GM18502 (cell line): ENCODE measurements around the gene FLT1.

Experiments used
- ATAC-seq: cut with Tn5 transposase; IDR thresholded peaks from one replicate; pipeline ENCODE4 v1.9.1; 2021; ENCODE audit warnings: mild to moderate bottlenecking; ENCODE audit not compliant: unreplicated experiment, poor library complexity

Gene FLT1

DNA sequence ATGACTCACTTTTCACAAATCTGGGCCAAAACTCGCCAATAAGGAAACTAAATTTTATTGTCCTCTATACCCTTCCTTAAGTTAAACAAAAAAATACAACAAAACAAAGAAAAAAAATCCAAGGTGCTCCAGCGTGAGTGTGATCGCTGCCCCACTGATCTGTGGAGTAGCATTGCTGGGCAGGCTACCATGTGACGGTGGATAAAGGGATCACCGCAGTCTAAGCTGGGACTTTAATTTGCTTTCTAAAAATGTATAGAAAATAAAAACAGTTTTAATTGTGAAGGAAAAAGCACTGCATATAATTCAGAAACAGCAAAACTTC is 92.9 kb downstream of the FLT1 start:
- ATAC-seq: no peak

DNA sequence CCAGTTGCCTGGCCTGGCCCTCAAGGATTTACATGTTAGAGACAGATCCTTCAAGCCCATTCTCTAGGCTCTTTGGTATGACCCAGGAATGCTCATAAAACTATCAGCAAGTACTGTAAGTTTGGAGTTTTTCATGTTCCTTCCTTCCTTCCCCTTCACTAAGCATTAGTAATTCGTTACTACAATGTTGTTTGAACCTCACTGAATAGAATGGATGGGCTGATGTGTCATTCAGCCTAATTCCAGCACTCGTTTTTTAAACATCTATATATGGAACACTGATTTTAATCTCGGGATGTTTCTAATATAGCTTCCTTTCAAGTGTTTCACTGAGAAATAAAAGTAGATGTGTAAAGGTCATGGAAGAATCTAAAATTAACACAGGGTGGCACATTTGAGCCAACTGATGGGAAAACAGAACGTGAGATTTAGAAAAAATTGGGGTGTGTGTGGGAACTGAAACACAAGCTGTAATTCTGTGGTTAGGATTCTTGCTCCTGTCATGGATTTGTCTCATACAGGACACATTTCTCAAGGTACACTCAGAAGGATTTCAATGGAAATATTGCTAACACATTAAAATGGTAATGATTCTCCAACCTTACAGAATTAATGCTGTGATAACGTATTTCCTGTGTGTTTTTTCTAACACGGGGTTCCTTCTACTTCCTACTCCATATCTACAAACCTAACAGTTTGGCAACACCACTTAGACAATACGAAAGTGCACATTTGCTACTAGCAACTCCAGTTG is 93.4 kb downstream of the FLT1 start:
- no peak for ATAC-seq

DNA sequence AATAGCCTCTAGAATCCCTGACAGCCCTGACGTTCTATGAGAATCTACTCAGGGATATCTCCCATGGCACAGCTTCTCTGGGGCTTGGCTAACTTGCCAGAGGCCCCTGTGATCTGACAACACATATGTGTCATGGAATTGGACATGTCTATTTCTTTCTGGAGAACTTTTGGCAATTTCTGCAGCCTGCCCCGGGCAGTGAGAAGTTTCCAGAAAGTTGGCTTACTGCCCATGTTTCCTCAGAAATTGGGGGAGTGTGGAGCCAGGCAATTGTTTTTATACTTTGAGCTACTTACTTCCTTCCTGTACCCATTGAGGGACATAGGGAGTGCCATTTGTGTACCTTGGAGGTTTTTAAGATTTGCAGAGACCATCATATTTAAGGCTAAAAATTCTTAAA is 98.9 kb downstream of the FLT1 start:
- ATAC-seq: no peak

DNA sequence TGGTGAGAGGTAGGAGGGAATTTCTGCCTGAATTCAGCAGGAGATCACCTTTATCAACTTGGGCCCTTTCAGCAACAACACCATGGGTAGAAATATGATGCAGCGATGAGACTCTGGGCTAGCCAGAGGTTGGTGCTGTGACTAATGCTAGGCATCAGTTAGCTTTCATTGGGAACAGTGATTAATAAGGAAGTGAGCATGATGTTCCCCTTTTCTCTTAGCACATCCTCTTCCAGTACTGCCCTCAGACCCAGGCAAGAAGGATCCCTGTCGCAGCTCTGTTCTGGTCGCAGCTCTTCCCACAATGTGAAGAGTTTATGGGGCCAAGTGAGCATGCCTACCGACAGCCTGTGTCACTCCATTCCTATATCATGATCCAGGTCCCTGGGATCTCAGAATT is 100.5 kb downstream of the FLT1 start:
- ATAC-seq: no peak

DNA sequence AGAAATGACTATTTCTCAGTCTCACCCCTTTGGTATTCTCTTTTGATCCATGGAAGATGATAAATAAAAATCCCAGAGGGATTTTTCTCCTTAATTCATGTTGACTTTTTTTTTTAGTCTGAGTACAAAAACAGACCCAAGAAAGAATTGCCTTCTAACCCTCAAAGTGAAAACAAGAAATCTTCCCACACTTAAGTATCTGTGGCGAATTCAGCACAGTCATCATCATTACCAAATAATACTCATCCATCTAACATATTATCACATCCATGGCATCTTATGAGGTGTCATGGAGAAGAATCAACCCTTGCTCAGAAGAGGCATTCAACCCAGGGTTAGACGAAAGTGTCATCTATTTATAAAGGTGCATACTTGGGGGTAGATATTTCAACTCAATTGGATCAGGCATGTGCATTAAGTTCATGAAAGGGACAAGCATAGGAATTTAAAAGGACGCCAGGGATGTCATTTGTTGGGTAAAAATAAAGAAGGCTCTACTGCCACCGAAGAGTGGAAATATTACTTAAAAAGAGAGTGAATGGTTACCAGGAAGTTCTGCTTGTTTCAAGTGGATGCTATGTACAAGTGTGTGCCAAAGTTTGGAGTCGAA is 101.9 kb downstream of the FLT1 start:
- no peak for ATAC-seq

DNA sequence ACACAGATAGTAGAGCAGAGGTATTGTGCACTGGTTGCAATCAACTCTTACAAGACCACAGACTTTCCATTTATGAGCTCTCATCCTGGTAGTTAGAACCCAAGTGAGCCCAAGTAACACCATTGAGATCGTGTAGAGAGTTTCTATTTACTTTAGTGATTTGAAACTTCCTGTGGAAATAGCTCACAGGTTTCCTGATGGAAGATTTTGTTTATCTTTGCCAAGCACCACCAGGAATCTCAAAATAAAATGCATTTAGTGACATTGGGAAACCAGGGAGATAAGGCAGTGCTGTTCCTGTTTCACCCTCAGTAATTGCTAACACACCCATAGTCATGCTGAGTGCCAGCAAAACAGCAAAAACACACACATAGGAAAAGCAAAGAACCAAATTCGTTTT is 102.5 kb downstream of the FLT1 start:
- no peak for ATAC-seq

DNA sequence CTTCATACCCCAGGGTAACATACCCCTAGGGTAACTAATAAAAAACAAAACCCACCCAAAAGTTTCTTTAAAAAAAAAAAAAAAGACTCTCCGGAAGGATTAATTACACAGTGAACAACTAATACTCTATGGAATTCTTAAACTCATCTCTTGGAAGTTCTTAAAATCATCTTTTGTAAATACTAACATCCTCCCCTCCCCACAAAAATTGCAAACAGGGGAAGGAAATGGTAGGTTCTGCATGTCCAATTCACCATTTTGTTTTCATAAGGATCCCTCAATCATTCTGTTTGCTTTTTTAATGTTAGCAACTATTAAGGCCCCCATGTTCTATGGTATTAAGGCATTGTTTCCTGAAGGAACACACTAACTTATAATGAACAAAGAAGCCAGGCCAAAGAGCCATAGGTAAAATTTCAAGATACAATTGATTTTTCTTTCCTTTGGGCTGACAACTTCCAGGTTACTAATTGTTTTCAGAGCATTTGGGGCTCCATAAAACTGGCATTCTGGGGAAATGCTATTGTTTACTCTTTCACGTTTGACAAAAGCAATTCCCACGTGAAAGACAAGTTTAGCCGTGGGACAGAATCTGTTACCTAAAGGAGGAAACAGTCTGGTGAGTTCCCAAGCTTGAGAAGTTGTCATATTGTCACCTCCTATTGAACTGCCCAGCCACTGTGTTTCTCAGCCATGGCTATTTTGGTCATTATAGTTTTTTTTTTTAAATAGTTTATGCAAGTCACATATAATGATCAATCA is 107.0 kb downstream of the FLT1 start:
- no peak for ATAC-seq

DNA sequence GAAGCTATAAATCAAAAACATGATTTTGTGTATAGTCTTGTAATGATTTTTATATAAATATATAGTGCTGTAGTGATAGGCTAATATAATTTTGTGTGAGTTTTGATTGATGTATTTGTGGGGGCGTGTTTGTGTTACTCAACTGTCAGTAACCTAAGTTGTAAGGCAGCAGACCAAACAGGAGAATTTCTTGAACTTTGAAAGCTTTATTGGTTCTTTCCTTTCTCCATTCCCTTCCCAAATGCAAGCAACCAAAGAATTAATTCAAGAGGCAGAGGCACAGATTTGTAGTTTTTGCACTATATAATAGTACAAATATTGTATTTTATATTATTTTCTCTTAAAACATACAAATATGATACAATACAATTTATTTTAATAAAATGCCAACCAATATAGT is 109.6 kb downstream of the FLT1 start:
- ATAC-seq: no peak

DNA sequence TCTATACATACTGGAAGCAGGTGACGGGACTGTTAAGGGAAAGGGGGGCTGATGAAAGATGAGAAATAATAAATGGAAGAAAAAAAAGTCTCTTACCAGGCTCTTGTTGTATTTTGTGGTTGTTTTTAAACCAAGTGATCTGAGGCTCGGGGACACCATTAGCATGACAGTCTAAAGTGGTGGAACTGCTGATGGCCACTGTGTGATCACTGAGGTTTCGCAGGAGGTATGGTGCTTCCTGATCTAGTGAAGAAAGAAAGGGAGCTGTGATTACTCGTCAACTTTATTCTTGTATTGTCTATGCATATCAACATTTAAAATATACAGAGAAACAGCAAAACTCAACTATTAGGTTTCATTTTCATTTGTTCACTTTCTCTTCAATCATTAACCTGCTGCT is 110.1 kb downstream of the FLT1 start:
- ATAC-seq: no peak

DNA sequence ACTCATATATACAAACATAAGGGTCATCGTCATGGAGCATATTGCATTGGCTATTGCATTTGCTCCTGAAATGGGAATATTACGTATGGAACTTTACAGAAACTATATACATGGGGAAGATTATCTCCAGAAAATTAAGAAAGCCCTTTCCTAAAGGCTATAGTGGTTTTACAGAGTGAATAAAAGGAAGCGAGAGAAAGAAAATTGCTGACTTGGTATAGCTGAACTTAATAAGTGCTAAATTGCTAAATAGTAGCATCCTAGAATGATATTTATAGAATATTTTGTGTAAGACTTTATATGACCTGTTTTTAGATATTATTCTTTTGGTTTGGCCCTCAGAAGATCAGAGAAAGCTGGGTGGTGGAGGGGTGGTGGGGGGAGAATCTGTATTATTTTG is 114.6 kb downstream of the FLT1 start:
- ATAC-seq: no peak

DNA sequence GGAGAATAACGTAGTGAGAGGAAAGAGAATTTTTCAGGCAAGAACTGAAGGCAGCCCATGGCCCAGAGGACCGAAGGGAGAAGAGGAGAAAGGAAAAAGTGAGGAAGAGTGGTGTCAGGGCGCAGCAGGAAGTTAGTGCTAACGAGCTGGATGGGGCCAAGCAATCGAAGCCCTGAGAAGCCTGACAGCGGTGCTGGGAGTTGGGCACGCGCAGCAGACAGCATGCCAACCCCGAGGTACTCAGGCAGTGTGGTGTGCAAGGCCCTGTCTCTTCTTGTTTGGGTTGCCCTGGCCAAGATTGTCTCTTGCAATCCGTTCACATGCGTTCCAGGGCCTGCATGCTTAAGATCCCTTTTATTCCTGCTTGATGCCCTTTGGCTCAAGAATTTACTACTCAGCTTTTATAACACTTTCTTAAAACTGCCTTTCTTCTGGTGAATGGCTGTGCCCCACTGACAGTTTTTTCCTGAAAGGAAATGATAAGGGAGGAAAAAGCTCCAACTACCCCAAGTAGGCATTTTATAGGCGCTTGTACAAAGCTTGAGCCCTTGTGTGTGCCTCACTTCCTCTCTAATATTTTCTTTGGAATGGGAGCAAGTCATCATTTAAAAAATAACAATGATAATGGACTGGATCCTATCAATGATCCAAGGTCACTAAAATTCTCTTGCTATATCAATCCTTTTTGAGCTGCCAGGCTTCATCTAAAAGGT is 115.4 kb downstream of the FLT1 start:
- no peak for ATAC-seq

DNA sequence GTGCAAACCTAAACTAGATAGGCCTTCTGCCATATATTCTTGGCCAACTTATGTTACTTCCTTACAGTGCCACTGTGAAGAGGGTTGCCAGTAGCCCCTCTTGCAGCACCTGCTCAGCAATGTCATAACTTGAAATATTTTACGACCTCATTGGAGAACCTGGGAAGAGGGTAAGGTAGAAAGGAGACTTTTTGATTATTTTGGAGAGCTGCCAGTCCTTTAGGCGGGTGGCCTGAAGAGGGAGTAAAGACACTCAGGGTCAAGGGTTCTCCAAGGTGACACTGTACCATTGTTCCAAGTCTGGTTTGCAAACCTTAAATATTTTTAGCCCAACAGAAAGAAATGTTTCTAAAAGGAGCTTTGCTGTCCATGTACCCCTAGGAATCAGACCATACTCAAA is 118.3 kb downstream of the FLT1 start:
- no peak for ATAC-seq

DNA sequence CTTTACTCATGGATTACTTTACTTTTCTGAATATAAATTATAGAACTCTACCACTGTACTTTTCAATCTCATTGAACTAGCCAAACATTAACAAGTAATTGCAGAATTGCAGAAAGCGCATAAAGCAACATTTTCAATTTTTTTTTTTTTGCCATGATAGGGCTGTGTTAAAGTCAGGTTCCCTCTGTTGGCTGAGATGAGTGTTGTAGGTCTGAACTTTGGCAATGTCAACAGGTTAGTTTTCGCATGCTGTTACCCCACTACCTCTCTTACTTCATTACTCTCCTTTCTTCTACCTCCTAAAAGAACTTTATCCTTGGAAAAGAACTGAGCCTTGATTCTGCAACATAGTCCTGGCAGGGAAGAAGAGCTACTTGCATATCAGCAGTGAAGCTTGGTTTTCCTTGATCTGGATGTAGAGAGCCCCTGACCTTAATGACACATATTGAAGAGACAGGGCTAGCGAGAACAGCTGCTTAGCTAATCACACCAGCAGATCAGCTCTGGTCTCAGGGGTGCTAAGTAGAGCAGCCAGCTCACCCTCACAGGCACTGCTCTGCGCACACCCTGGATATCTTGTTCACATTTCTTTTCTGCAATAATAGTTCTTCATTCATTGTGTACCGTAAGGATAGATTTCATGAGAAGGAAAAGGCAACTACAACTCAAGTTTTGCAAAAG is 119.5 kb downstream of the FLT1 start:
- ATAC-seq: no peak

DNA sequence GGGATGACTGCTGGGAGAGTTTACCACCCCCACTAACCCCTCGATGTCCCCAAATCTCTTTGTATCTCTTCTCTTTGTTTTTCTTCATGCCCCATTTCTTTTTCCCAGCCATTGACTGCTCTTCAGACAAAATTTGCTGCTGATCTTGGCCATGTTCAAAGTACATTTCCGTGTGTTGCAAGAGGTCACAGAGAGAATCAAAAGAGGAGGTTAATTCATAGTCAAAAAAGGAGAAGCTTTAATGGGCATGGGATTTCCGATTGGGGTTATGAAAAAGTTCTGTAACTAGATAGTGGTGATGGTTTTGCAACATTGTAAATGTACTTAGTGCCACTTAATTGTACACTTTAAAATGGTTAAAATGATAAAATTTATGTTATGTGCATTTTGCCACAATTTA is 121.1 kb downstream of the FLT1 start:
- no peak for ATAC-seq

DNA sequence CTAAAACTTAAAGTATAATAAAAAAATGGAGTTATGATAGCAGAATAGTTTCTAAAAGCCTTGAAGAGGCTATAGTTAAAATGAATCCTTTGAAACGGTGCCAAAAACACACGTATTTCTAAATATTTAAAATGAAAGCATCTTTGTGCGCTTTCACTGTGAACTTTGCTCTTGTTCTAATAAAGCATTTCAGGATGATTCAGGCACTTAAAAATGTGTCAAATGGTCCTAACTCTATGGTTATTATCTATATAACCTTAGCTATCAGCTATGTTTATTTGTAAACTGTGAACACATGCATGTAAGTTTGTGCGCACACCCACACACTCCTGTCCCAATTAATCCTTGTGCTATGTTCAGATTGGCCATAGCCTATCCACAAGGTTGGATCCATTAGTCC is 124.5 kb downstream of the FLT1 start:
- ATAC-seq: no peak

DNA sequence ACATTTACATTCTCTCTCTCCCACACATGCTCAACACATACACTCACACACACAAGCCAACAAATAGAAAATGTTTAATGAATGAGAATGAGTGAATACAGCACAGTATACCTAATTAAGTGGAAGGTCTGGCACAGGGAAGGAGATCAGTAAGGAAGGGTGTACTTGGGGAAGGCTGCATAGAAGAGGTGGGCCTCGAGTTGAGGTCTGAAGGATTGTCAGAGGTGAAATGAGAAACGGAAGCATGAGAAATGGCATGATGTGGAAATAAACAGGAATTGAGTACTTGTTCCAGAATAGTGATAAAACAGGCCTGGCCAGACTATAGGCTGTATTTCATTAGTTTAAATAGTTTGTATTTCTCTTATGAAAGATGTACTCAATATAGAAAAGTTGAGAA is 136.2 kb downstream of the FLT1 start:
- ATAC-seq: no peak

DNA sequence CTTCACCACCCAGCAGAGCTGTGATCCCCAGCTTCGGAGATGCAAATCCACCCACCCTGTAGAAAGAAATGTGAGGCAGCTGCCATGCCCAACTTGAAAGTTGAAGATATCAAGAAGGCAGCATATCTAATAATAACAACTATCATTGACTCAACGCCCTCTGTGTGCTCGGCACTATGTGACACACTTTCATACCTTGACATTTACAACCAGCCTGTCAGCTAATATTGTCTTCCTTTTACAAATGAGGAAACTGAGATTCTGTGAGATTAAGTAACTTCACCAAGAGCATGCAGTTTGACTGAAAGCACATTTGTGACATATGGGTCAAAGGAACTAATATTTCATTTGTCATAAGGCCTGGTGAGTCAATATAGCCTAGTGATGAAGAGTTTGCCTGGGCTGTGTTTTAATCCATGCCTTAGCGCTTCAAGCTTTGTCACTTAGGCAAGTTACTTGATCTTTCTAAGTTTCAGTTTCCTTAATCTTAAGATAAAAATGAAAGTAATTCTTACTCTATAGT is 137.0 kb downstream of the FLT1 start:
- no peak for ATAC-seq

DNA sequence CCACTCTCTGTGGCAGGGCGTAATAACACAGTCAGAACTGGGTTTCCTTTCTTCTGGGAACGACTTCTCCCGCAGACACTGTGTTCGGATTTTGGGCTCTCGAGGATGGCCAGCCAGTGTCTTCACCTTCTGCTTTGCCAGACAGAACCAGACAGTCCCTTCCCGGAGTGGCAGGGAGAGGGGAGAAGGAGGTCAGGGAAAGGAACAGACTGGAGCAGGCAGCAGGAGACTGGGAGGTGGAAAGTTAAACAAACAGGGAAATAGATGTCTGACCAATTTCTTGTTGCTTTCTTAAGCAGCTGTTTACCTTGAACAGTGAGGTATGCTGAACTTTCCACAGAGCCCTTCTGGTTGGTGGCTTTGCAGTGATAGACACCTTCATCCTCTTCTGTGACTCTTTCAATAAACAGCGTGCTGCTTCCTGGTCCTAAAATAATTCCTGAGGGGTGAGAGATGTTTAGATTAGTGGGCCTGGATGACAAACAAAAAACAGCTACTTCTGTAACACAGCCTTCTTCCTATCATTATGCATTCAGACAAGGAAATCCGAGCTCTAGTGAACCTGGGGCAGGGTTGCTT is 137.6 kb downstream of the FLT1 start:
- ATAC-seq: no peak

DNA sequence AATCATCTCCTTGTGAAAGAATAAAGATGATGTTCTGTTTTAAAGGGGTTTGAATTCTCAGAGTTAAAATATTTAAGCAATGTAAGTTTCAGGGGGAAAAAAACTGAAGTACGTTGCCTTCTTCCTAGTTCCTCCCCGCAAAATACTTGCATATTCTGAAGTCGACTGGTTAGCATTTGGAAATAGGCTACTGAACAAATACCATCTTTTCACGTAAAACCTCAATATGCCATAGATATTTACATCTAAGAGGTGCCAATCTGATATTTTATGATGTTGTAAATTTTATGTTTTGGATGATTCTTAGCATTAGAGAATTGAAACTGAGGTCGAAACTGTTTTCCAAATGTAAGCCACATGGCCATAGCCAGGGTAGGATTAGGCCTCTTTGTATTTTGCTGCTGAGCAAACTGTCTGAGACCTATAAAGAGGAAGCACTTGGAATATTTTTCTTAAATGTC is 138.3 kb downstream of the FLT1 start:
- no peak for ATAC-seq

DNA sequence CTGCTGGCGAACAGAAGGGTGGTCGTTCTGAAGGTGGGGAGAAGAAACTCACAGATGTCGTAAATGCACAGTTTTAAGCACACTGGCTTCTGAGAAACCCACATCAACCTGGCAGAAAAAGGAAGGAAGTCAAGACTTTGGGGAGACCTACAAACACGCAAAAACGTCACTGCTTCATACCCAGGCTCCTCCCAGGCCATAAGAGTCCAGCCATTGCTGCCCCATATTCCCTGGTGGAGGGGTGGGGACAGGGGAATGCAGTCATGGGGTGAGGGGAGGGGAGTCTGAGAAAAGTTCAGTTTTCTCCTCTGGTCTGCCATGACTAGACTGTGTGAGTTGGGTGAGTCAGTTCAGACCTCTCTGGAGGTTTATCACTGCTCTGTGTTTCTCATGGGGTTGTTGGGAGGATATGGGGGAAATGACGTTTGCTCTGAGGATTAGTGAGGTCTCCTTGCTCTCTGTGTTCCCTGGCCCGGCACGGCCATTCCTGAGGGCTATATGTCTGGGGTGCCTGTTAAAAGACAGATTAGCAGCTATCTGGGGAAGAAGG is 139.0 kb downstream of the FLT1 start:
- no peak for ATAC-seq
